ENCODE measurements around the gene PLCG2.

Gene PLCG2

GRCh38 chr16:81765969-81766368 lies 13.1 kb upstream of the PLCG2 start:
- DNase-seq (ENCODE audit: extremely low spot score), result no peak
- ChIA-PET POLR2A (no interaction called here), CTCF (interaction anchor here (0.6 kb wide), 1 partner anchor 175 kb away, joined by 4 read pairs; no protein-coding TSS in a partner anchor)
- TF ChIP-seq BHLHE40 (IDR thresholded peaks at IDR 0.05; ENCODE audit: borderline replicate concordance), result no peak
- TF ChIP-seq ARNT (IDR thresholded peaks at IDR 0.05), result no peak

DNA sequence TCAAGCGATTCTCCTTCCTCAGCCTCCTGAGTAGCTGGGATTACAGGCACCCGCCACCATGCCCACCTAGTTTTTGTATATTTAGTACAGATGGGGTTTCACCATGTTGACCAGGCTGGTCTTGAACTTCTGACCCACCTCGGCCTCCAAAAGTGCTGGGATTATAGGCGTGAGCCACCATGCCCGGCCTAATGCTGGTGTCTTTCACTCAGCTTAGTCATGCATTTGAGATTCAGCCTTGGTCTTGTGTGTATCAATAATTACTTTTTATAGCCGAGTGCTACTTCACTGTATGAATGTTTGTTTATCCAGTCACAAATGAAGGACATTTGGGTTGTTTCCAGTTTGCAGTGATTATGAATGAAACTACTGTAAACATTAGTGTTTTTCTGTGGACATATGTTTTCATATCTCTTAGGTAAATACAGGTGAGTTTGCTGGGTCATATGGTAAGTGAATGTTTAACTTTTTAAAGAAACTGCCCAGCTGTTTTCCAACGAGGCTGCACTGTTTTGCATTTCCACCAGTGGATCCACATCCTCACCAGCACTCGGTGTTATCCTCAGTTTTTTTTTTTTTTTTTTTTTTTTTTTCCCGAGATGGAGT lies 11.0 kb upstream of the PLCG2 start:
- POLR2A ChIA-PET, result no interaction called here
- CTCF ChIA-PET, result no interaction called here
- TF ChIP-seq NFRKB (IDR thresholded peaks at IDR 0.05), result no peak
- TF ChIP-seq CTBP1 (IDR thresholded peaks at IDR 0.05; ENCODE audit: borderline replicate concordance), result no peak
- no peak for TF ChIP-seq PKNOX1 (IDR thresholded peaks at IDR 0.05)
- no peak for TF ChIP-seq FOXA1 (IDR thresholded peaks at IDR 0.05)
- TF ChIP-seq ZNF384 (IDR thresholded peaks at IDR 0.05), result no peak
- TF ChIP-seq FOXK2 (IDR thresholded peaks at IDR 0.05), result no peak
- no peak for TF ChIP-seq SP1 (IDR thresholded peaks at IDR 0.05)
- TF ChIP-seq LEF1 (IDR thresholded peaks at IDR 0.05; ENCODE audit: borderline replicate concordance), result no peak
- no peak for TF ChIP-seq HDGF (IDR thresholded peaks at IDR 0.05; ENCODE audit: borderline replicate concordance)
- no peak for TF ChIP-seq FOXM1 (IDR thresholded peaks at IDR 0.05; ENCODE audit: borderline replicate concordance)
- DNase-seq (ENCODE audit: extremely low spot score), result no peak

DNA sequence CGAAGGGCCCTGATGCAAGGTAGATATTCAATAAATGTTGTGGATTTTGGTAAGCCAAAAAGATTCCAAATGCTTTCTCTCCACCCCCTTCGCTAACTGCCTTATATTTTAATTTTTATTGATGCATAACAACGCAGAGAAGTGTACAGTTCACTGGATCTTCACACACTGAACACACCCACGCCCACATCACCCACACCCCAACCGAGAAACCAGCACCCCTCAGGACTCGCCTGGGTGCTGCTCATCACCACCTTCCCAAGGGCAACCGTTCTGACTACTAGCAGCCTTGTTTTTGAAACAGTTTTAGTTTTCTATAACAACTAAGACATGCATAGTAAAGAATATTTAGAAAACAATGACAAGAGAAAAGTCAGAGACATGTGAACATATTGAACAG lies 9.1 kb upstream of the PLCG2 start:
- POLR2A ChIA-PET, result no interaction called here
- CTCF ChIA-PET, result no interaction called here
- DNase-seq (ENCODE audit: extremely low spot score), result no peak
- TF ChIP-seq CTBP1 (IDR thresholded peaks at IDR 0.05; ENCODE audit: borderline replicate concordance) (no peak), L3MBTL2 (conservative IDR thresholded peaks at IDR 0.05) (no peak)

- ChIA-PET POLR2A (no interaction called here), CTCF (interaction anchor here (0.5 to 1.3 kb wide), 4 partner anchors 13 to 945 kb away, joined by 3 to 5 read pairs (median 3); no protein-coding TSS in a partner anchor)
- TF ChIP-seq ELF4 (IDR thresholded peaks at IDR 0.05), result no peak
- TF ChIP-seq HDGF (IDR thresholded peaks at IDR 0.05; ENCODE audit: borderline replicate concordance), result no peak
- TF ChIP-seq L3MBTL2 (conservative IDR thresholded peaks at IDR 0.05), result no peak
- TF ChIP-seq FOXM1 (IDR thresholded peaks at IDR 0.05; ENCODE audit: borderline replicate concordance), result no peak
- no peak for TF ChIP-seq ARNT (IDR thresholded peaks at IDR 0.05)
- no peak for TF ChIP-seq NFRKB (IDR thresholded peaks at IDR 0.05)
- no peak for TF ChIP-seq LEF1 (IDR thresholded peaks at IDR 0.05; ENCODE audit: borderline replicate concordance)
- no peak for TF ChIP-seq FOXK2 (IDR thresholded peaks at IDR 0.05)
- TF ChIP-seq FOXA1 (IDR thresholded peaks at IDR 0.05), result no peak
- no peak for TF ChIP-seq SP1 (IDR thresholded peaks at IDR 0.05)
- TF ChIP-seq PKNOX1 (IDR thresholded peaks at IDR 0.05), result no peak
- no peak for TF ChIP-seq CTBP1 (IDR thresholded peaks at IDR 0.05; ENCODE audit: borderline replicate concordance)
- no peak for TF ChIP-seq TARDBP (IDR thresholded peaks at IDR 0.05)
- no peak for TF ChIP-seq BHLHE40 (IDR thresholded peaks at IDR 0.05; ENCODE audit: borderline replicate concordance)
- no peak for TF ChIP-seq SUZ12 (IDR thresholded peaks at IDR 0.05)
- TF ChIP-seq ZNF384 (IDR thresholded peaks at IDR 0.05), result no peak
- DNase-seq (ENCODE audit: extremely low spot score), result no peak
Observed at GRCh38 chr16:81774348-81774747, 4.7 kb upstream of the PLCG2 start.

GRCh38 chr16:81775570-81775969 lies 3.5 kb upstream of the PLCG2 start:
- TF ChIP-seq FOXM1 (IDR thresholded peaks at IDR 0.05; ENCODE audit: borderline replicate concordance) (no peak), SUZ12 (IDR thresholded peaks at IDR 0.05) (no peak), ELF4 (IDR thresholded peaks at IDR 0.05) (no peak), BHLHE40 (IDR thresholded peaks at IDR 0.05; ENCODE audit: borderline replicate concordance) (no peak), NFRKB (IDR thresholded peaks at IDR 0.05) (no peak), CTBP1 (IDR thresholded peaks at IDR 0.05; ENCODE audit: borderline replicate concordance) (no peak), TARDBP (IDR thresholded peaks at IDR 0.05) (no peak), ZNF384 (IDR thresholded peaks at IDR 0.05) (no peak), FOXK2 (IDR thresholded peaks at IDR 0.05) (no peak), SP1 (IDR thresholded peaks at IDR 0.05) (no peak), PKNOX1 (IDR thresholded peaks at IDR 0.05) (no peak), ARNT (IDR thresholded peaks at IDR 0.05) (no peak), FOXA1 (IDR thresholded peaks at IDR 0.05) (no peak), L3MBTL2 (conservative IDR thresholded peaks at IDR 0.05) (no peak), LEF1 (IDR thresholded peaks at IDR 0.05; ENCODE audit: borderline replicate concordance) (no peak), HDGF (IDR thresholded peaks at IDR 0.05; ENCODE audit: borderline replicate concordance) (no peak)
- POLR2A ChIA-PET, result no interaction called here
- CTCF ChIA-PET, result interaction anchor here (1.2 to 1.3 kb wide), 2 partner anchors 15 to 104 kb away, joined by 3 read pairs; no protein-coding TSS in a partner anchor
- no peak for DNase-seq (ENCODE audit: extremely low spot score)

DNA sequence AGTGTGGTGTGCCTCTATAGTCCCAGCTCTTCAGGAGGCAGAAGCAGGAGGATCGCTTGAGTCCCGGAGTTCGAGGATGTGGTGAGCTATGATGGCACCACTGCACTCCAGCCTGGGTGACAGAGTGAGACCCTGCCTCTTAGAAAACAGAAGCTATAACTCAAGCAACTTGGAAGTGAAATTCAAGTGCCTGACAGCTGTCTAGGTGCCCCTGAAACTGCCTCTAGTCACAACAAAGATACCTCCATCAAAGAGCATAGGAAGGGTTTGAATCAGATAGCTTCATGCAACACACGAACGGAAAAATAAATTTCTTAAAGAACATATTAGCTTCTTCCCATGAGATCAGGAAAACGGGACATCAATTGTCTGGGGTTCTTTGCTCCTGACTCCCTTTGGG lies 860 bp upstream of the PLCG2 start:
- ChIA-PET CTCF (interaction anchor here (0.6 to 1.3 kb wide), 2 partner anchors 96 to 119 kb away, joined by 3 to 6 read pairs; no protein-coding TSS in a partner anchor), POLR2A (interaction anchor here (0.6 kb wide), 1 partner anchor 36 kb away, joined by 3 read pairs; no protein-coding TSS in a partner anchor)
- no peak for DNase-seq (ENCODE audit: extremely low spot score)
- TF ChIP-seq BHLHE40 (IDR thresholded peaks at IDR 0.05; ENCODE audit: borderline replicate concordance) (no peak), FOXA1 (IDR thresholded peaks at IDR 0.05) (no peak), FOXK2 (IDR thresholded peaks at IDR 0.05) (no peak), ARNT (IDR thresholded peaks at IDR 0.05) (no peak), SUZ12 (IDR thresholded peaks at IDR 0.05) (no peak), NFRKB (IDR thresholded peaks at IDR 0.05) (no peak), FOXM1 (IDR thresholded peaks at IDR 0.05; ENCODE audit: borderline replicate concordance) (no peak), TARDBP (IDR thresholded peaks at IDR 0.05) (no peak)
